ENCODE data around the gene CYYR1.
"Not testable (repeated sequence)": the region's sequence is repeated elsewhere in the genome, so short reads cannot be mapped to it uniquely, and the experiment has no call there.

CYYR1 gene

GRCh38 chr21:26458854-26459253, 114.2 kb downstream of the CYYR1 start:
- WGBS (ENCODE audit: extremely low coverage, insufficient coverage, insufficient read length) = no CpG with 5 or more reads among the region's 3 CpGs
- not testable (repeated sequence) for H3K79me1 ChIP-seq (ENCODE audit: low read length); H3K14ac ChIP-seq (ENCODE audit: low read length); H3K36me3 ChIP-seq (ENCODE audit: control insufficient read depth in 1 of 2, insufficient read depth in 2 of 2, low read length in 2 of 2); H3K9ac ChIP-seq (ENCODE audit: low read length); H3K4ac ChIP-seq (ENCODE audit: low read depth, low read length); H3K18ac ChIP-seq (ENCODE audit: low read length); H2BK5ac ChIP-seq (ENCODE audit: low read depth, low read length, poor library complexity); H3K27ac ChIP-seq (ENCODE audit: low read depth, low read length); H3K4me1 ChIP-seq (ENCODE audit: control insufficient read depth in 1 of 2, insufficient read depth in 2 of 2, low read length in 2 of 2); H4K91ac ChIP-seq (ENCODE audit: low read depth, low read length); H2AFZ ChIP-seq (ENCODE audit: insufficient read depth, low read length, poor library complexity); H3K79me2 ChIP-seq (ENCODE audit: control insufficient read depth, insufficient read depth, low read length, poor library complexity); DNase-seq; H3K4me2 ChIP-seq (ENCODE audit: low read length); H3K9me3 ChIP-seq (ENCODE audit: insufficient read depth, low read depth, low read length); H2BK12ac ChIP-seq (ENCODE audit: low read length); H3K4me3 ChIP-seq (ENCODE audit: low read depth, low read length); H3K23ac ChIP-seq (ENCODE audit: low read length); H2AK5ac ChIP-seq (ENCODE audit: low read length); H3K27me3 ChIP-seq (ENCODE audit: insufficient read depth, low read length); H2BK120ac ChIP-seq (ENCODE audit: insufficient read depth, low read length, poor library complexity); H4K12ac ChIP-seq (ENCODE audit: low read depth, low read length); H4K8ac ChIP-seq (ENCODE audit: low read depth, low read length)

- Histone ChIP-seq H3K14ac (ENCODE audit: low read length) (no peak overlapping the region), H4K8ac (ENCODE audit: low read depth, low read length) (no peak overlapping the region), H3K27me3 (ENCODE audit: insufficient read depth, low read length) (no peaks in the 10 kb centered on the region), H2BK12ac (ENCODE audit: low read length) (no peak overlapping the region), H4K12ac (ENCODE audit: low read depth, low read length) (no peak overlapping the region), H3K4ac (ENCODE audit: low read depth, low read length) (no peak overlapping the region), H3K18ac (ENCODE audit: low read length) (no peak overlapping the region), H2AFZ (ENCODE audit: insufficient read depth, low read length, poor library complexity) (no peak overlapping the region), H3K4me3 (ENCODE audit: low read depth, low read length) (no peak overlapping the region), H3K36me3 (ENCODE audit: control insufficient read depth in 1 of 2, insufficient read depth in 2 of 2, low read length in 2 of 2) (no peaks in the 10 kb centered on the region), H3K4me2 (ENCODE audit: low read length) (no peak overlapping the region), H3K9me3 (ENCODE audit: insufficient read depth, low read depth, low read length) (peaks cover 2% of the 10 kb centered on the region), H3K4me1 (ENCODE audit: control insufficient read depth in 1 of 2, insufficient read depth in 2 of 2, low read length in 2 of 2) (no peaks in the 10 kb centered on the region), H3K79me2 (ENCODE audit: control insufficient read depth, insufficient read depth, low read length, poor library complexity) (no peaks in the 10 kb centered on the region), H3K27ac (ENCODE audit: low read depth, low read length) (no peak overlapping the region), H3K79me1 (ENCODE audit: low read length) (no peaks in the 10 kb centered on the region), H3K9ac (ENCODE audit: low read length) (no peak overlapping the region), H4K91ac (ENCODE audit: low read depth, low read length) (no peak overlapping the region), H3K23ac (ENCODE audit: low read length) (no peak overlapping the region), H2AK5ac (ENCODE audit: low read length) (no peak overlapping the region), H2BK120ac (ENCODE audit: insufficient read depth, low read length, poor library complexity) (no peak overlapping the region), H2BK5ac (ENCODE audit: low read depth, low read length, poor library complexity) (no peak overlapping the region)
- WGBS (ENCODE audit: extremely low coverage, insufficient coverage, insufficient read length) = no CpG with 5 or more reads among the region's 3 CpGs
- no peak for DNase-seq
Measured at GRCh38 chr21:26457817-26458216, 115.3 kb downstream of the CYYR1 start.

- no peaks in the 10 kb centered on the region for H3K36me3 ChIP-seq (ENCODE audit: control insufficient read depth in 1 of 2, insufficient read depth in 2 of 2, low read length in 2 of 2)
- no peak overlapping the region for H4K91ac ChIP-seq (ENCODE audit: low read depth, low read length)
- H3K27ac ChIP-seq (ENCODE audit: low read depth, low read length) = no peak overlapping the region
- H4K8ac ChIP-seq (ENCODE audit: low read depth, low read length) = no peak overlapping the region
- no peaks in the 10 kb centered on the region for H3K79me2 ChIP-seq (ENCODE audit: control insufficient read depth, insufficient read depth, low read length, poor library complexity)
- H3K27me3 ChIP-seq (ENCODE audit: insufficient read depth, low read length) = no peaks in the 10 kb centered on the region
- no peak overlapping the region for H3K18ac ChIP-seq (ENCODE audit: low read length)
- H3K9me3 ChIP-seq (ENCODE audit: insufficient read depth, low read depth, low read length) = no peaks in the 10 kb centered on the region
- H3K4me3 ChIP-seq (ENCODE audit: low read depth, low read length) = no peak overlapping the region
- H3K9ac ChIP-seq (ENCODE audit: low read length) = no peak overlapping the region
- no peak overlapping the region for H2BK120ac ChIP-seq (ENCODE audit: insufficient read depth, low read length, poor library complexity)
- no peak overlapping the region for H3K4me2 ChIP-seq (ENCODE audit: low read length)
- no peak overlapping the region for H2AFZ ChIP-seq (ENCODE audit: insufficient read depth, low read length, poor library complexity)
- DNase-seq = no peak
- no peak overlapping the region for H4K12ac ChIP-seq (ENCODE audit: low read depth, low read length)
- peaks cover 3% of the 10 kb centered on the region for H3K79me1 ChIP-seq (ENCODE audit: low read length)
- peaks cover 0 to 4% of the 10 kb centered on the region in 2 experiments for H3K4me1 ChIP-seq (ENCODE audit: control insufficient read depth in 1 of 2, insufficient read depth in 2 of 2, low read length in 2 of 2)
- H2BK5ac ChIP-seq (ENCODE audit: low read depth, low read length, poor library complexity) = no peak overlapping the region
- no peak overlapping the region for H3K4ac ChIP-seq (ENCODE audit: low read depth, low read length)
- H3K23ac ChIP-seq (ENCODE audit: low read length) = no peak overlapping the region
- H3K14ac ChIP-seq (ENCODE audit: low read length) = no peak overlapping the region
- WGBS (ENCODE audit: extremely low coverage, insufficient coverage, insufficient read length) = no CpG with 5 or more reads among the region's 5 CpGs
- no peak overlapping the region for H2BK12ac ChIP-seq (ENCODE audit: low read length)
- no peak overlapping the region for H2AK5ac ChIP-seq (ENCODE audit: low read length)
Measured at GRCh38 chr21:26453267-26453666, 119.8 kb downstream of the CYYR1 start.

DNA sequence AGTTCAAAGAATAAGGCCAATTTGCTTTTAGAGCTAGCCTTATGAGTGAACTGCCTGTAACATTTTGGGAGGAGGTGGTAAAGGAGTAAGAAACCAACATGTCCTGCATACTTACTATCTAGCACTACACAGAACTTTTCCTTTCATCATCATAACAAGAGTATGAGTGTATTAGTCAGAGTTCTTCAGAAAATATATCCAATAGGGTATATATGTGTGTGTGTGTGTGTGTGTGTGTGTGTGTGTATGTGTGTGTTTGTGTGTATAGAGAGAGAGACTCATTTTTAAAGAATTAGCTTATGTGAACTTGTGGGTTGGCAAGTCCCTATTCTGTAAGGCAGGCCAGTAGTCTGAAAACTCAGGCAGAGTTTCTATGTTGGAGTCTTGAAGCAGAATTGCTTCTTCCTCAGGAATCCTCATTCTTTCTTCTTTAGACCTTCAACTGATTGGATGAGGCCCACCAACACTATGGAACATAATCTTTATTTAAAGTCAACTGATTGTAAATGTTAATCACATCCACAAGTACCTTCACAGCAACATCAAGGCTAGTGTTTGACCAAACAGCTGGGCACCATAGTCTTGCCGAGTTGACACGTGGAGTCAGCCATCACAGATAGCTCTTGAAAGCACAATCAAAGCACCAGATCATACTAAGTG, 121.9 kb downstream of the CYYR1 start:
- Histone ChIP-seq H4K12ac (ENCODE audit: low read depth, low read length) (no peak overlapping the region), H3K23ac (ENCODE audit: low read length) (no peak overlapping the region), H4K8ac (ENCODE audit: low read depth, low read length) (no peak overlapping the region), H2AFZ (ENCODE audit: insufficient read depth, low read length, poor library complexity) (no peak overlapping the region), H3K79me1 (ENCODE audit: low read length) (peaks cover 4% of the 10 kb centered on the region), H3K18ac (ENCODE audit: low read length) (no peak overlapping the region), H3K4me2 (ENCODE audit: low read length) (no peak overlapping the region), H3K9me3 (ENCODE audit: insufficient read depth, low read depth, low read length) (no peaks in the 10 kb centered on the region), H3K9ac (ENCODE audit: low read length) (no peak overlapping the region), H3K14ac (ENCODE audit: low read length) (no peak overlapping the region), H3K27ac (ENCODE audit: low read depth, low read length) (no peak overlapping the region), H4K91ac (ENCODE audit: low read depth, low read length) (no peak overlapping the region), H3K79me2 (ENCODE audit: control insufficient read depth, insufficient read depth, low read length, poor library complexity) (no peaks in the 10 kb centered on the region), H3K36me3 (ENCODE audit: control insufficient read depth in 1 of 2, insufficient read depth in 2 of 2, low read length in 2 of 2) (no peaks in the 10 kb centered on the region), H3K27me3 (ENCODE audit: insufficient read depth, low read length) (no peaks in the 10 kb centered on the region), H2BK5ac (ENCODE audit: low read depth, low read length, poor library complexity) (no peak overlapping the region), H3K4ac (ENCODE audit: low read depth, low read length) (no peak overlapping the region), H2AK5ac (ENCODE audit: low read length) (no peak overlapping the region), H3K4me1 (ENCODE audit: control insufficient read depth in 1 of 2, insufficient read depth in 2 of 2, low read length in 2 of 2) (peaks cover 2 to 9% of the 10 kb centered on the region in 2 experiments), H2BK120ac (ENCODE audit: insufficient read depth, low read length, poor library complexity) (no peak overlapping the region), H2BK12ac (ENCODE audit: low read length) (no peak overlapping the region), H3K4me3 (ENCODE audit: low read depth, low read length) (no peak overlapping the region)
- no peak for DNase-seq
- WGBS (ENCODE audit: extremely low coverage, insufficient coverage, insufficient read length) = no CpG with 5 or more reads among the region's 2 CpGs
